Measurements from ENCODE around the gene DDX31.

DDX31 gene

DNA sequence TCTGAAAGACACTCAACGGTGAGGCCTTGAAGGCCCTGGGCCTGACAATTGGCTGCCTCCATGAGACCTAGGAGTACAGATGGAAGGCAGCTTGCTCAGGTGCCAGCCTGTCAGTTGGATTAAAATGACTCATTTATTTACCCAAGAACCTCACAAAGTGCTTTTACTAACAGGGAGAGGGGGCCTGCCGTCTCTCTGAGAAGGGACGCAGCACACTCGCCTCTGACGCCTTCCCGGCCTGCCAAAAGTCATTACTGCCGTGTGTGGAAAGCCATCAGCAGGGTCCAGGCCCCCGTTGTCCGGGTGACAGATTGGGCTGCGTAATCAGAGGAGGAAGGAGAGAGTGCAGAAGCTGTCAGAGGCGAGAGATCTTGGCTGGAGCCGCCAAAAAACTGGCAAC is 32.4 kb downstream of the DDX31 start:
- no peak for DNase-seq (ENCODE audit: low read depth, low spot score)

DNA sequence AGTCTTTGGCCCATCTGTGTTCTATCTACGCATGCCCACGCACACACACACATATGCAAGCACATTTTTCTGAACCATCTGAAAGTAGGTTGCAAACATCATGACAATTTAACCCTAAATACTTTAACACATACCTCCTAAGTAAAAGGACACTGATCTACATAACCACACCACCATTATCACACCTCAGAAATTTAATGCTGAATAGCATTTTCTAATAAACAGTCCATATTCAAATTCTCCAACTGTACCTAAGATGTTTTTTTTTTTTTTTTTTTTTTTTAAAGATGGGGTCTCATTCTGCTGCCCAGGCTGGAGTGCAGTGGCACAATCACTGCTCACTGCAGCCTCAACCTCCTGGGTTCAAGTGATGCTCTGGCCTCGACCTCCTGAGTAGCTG is 35.5 kb downstream of the DDX31 start:
- DNase-seq (ENCODE audit: low read depth, low spot score): no peak

DNA sequence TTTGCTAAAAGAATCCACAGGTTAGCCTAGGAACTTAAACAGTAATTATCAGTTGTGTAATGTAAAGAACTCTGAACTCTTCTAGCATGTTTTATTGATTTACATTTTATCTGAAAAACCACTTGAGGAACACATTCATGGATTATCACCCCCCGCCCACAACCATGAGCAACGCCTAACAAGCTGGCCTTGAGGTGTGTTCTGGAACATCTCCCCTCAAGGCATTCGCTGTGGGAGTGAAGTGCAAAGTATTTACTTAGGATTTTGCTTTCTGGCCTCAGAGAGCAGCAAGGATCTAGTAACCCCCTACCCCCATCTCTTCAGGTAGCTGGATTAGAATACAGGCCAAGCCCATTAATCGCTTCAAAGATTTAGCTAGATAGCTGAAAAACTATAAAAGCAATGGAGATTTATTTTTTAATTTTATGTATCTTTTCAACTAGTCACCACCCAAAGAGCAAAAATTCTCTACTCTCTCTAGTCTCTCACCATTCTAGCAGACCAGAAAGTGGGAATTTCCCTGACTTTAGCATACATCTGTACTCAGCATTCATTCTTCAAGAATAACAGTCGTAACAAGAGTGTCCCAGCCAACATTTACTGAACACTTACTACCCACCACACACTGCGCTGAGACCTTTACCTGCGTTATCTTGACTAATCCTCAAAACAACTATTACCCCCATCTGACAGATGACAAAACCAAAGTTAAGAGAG is 37.2 kb downstream of the DDX31 start:
- DNase-seq (ENCODE audit: low read depth, low spot score): no peak

DNA sequence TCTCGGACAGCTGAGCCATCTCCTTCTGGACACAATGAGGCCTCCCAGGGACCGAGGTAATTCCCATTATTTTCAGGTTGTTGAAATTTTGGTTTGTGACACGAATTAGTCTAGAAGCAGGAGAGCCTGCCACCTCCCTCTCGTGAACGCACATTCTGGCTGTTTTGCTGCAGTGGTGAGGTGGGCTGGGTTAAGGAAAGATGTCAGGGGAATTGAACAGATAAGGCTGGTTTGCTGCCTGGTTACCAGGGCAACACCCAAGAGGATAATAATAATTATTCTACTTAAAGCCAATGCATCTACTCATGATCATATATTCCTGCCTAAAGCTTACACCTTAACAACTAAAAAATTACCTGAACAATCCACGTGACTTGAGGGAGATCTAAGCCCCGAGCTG is 38.1 kb downstream of the DDX31 start:
- no peak for DNase-seq (ENCODE audit: low read depth, low spot score)

DNA sequence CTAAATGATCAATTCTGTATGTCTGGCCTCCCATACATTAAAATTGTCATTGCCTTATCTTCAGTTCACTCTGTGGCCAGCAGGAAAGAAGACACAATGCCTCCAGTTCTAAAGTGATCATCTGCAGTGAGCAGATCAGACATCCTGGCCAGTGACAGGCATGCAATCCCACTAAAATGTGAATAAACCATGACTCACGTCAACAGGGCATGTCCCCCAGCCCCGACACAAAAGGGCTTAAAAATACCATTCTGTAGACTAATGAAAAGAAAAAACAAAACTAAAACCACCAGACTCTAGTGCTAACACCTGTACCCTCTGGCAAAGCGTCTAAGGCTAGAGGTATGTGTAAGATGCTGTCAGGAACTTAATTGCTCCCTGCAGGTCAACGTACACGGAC is 38.5 kb downstream of the DDX31 start:
- DNase-seq (ENCODE audit: low read depth, low spot score): no peak

DNA sequence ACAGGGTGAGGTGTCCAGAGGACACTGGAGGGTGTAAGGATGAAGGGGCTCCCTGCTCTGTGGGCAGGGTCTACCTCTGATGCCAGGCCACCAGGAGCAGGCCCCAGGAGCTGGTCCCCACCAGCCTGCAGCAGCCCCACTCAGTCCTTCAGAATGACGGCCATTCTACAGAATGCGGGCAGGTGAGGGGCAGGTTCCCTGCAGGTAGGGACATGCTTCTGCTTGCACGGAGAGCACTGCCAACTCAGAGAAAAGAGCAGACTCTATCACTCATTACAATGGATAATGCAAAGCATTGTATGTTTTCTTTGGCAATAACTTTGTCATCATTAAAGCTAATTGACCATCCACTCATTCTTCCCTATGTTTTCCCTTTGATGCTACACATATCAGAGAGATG is 39.0 kb downstream of the DDX31 start:
- DNase-seq (ENCODE audit: low read depth, low spot score): no peak

DNA sequence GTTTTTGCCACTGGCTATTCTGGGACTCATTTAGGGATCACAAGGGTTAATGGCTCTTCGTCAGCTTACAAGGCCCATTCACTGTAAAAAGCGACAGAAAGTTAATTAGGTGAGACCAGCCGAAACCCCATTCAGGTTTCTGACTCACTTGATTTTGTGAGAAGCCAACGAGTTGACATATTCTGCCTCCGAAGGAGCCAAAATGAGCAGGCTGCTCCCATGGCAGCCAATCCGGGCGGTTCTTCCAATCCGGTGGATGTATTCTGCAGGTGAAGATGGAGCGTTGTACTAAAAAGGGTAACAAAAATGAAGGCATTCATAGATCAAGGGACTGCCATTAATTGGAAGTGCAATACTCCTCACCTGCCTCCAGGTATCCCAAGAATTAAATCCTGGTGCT is 39.7 kb downstream of the DDX31 start:
- no peak for DNase-seq (ENCODE audit: low read depth, low spot score)

DNA sequence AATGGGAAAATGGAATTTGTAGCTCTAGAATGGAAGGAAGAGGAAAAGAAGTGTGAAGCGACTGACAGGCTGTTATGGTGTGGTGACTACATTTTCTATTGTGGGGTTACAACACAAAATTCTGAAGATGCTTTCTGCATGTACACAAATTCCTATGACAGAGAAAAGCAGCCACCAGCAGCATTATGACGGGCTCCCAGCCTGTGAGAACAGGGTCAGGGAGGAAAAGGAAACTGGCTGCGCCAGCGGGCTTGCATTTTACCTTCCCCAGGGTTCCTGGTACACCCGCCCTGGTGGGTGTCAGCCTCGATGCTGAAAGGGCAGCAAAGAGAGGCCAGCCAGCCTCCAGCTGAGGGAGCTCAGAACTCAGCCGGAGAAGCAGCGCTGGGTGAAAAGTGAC is 41.0 kb downstream of the DDX31 start:
- no peak for DNase-seq (ENCODE audit: low read depth, low spot score)

DNA sequence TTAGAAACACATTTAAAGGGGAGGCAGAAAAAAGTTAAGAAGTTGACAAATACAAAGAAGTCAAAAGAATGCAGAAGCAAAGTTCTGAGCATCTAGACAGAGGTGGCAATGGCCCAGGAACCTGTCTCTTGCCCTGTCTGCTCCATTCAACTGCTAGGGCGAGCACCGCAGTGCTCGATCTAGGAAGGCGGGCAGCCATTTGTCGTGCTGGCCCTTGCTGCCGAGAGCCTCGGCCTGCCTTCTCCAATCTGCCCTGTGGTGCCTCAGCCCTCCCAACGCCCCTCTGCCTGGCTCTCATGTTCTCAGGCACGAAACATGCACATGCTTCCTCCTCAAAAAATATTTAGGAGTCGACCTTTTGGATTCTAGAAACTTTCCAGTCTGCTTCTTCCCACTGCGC is 42.2 kb downstream of the DDX31 start:
- no peak for DNase-seq (ENCODE audit: low read depth, low spot score)

DNA sequence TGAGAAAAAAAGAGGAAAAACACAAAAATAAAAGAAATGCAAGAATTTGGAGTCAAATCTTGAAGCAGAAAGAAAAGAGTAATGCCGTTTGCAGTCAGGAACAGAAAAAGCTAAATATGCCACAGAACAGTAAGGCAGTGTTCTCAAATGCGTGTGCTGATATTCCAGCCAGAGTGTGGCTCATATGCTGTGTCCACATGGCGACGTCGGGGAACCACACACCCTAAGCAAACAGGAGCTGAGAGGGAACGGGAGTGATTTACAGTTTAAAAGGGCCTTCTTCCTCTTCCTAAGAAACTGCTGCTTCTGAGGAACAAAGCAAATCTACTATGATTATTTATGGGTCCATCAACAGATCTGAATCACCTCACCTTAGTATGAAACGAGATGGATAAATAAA is 42.7 kb downstream of the DDX31 start:
- no peak for DNase-seq (ENCODE audit: low read depth, low spot score)

DNA sequence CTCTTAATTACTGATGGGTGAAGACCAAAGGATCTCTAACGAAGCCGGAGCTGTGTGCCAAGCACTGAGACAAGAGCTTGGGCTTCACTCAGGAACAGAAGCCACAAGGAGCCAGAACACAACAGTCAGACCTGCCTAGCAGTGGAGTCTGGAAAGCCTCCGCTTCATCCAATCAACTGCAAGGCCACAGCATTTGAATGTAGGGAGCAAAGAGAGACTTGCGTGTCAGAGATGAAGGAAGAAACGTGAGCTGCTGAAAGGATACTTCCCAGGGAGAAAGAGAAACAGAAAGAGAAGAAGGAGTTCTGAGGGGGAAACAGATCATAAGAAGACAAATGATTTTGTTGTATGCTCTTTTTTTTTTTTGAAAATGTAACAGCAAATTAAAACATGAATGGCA is 43.5 kb downstream of the DDX31 start:
- no peak for DNase-seq (ENCODE audit: low read depth, low spot score)

DNA sequence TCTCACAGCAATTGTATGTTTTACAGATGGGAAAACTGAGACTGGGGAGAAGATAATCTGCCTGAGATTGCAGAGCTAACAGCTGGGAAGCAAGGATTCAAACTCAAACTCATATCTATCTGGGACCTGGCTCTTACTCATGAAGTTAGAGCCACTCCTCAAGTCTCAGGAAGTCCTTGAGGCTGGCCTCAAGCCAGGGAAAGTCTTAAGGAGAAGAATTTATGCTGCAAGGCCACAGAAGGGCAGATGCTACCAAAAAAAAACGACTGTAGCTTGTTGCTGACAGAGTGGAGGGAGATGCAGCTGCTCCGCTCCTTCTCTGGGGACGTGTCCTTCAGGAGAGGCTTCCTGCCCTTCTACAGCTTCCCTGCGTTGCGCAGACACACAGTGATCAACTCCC is 47.6 kb downstream of the DDX31 start:
- no peak for DNase-seq (ENCODE audit: low read depth, low spot score)

DNA sequence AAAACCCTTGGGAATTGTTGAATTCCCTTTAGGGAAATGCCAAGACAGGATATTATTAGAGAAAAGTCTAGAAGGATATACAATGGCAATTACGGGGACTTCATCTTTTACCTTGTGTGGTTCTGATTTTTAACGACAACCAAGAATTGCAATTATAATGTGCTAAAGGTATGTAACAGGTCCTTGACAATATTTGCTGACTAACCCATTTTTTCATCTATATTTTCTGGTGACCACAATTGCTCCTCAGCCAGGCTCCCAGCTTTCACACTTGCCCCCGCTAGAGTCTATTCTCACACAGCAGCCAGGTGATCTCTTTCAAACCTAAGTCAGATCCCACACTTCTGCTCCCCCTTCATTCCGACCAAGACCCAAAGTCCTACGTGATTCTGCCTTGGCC is 53.1 kb downstream of the DDX31 start:
- DNase-seq (ENCODE audit: low read depth, low spot score): no peak

DNA sequence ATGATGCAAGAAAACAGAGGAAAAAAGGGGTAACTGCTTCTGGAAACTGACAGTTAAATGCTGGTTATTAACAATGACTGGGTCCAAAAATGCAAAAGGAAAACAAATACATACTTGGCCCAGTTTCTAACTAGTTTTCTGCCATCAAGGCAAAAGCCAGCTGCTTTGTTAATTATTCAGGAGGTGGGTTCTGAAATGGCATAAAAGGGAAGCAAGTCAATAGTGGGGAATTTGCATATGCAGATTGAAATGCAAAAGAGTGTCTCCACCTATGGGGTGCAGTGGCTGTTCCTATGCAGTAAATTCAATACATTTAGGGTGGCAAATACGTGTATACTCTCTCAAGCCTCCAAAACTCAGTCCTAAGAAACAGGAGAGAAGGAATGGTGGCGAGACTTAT is 54.0 kb downstream of the DDX31 start:
- no peak for DNase-seq (ENCODE audit: low read depth, low spot score)

DNA sequence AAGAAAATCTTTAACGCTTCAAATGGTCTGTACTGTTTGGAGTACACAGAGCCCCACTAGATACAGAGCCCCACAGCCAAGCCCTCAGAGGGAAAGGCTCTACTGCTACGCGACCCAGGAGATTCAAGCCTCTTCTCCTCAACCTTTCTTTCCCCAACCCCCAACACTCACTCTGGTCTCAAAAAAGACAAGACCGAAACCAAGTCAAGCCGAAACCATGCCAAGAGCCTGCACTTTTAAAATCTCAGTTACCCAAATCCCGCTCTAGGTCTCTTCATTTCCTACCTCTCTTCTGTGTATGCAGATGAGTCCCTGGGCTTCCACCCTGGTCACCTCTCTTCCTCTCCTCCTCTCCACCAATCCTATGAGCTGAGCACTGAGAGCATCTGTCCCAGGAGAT is 55.5 kb downstream of the DDX31 start:
- no peak for DNase-seq (ENCODE audit: low read depth, low spot score)

DNA sequence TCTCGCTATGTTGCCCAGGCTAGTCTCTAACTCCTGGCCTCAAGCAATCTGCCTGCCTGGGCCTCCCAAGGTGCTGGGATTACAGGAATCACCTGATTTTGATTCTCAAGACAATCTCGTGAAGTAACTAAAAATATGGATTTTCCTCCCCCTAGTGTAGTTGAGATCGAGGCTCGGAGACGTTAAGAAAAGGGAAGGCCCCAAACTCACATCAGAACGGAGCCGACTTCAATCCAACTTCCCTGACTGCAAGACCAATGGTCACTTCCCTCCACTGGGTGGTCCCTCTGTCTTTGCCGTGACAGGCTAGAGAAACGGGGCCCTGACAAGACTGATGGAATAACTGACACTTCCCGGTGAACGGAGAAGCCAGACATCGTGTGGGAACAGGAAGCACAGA is 59.1 kb downstream of the DDX31 start:
- DNase-seq (ENCODE audit: low read depth, low spot score): no peak

DNA sequence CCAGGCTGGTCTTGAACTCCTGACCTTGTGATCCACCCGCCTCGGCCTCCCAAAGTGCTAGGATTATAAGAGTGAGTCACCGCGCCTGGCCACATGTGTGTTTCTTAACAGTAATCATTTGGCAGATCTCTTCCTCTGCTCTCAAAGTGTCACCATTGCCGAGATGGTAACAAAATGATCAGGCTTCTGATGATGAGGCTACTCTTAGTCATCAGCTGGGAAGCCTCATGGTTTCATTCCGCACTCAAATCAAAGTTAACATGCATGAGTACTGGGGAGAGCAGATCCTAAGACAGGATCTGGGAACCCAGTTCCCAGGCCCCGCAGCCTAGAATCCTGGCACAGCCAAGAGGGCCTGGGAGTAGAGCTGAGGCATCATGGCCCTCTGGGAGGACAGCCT is 60.0 kb downstream of the DDX31 start:
- no peak for DNase-seq (ENCODE audit: low read depth, low spot score)

DNA sequence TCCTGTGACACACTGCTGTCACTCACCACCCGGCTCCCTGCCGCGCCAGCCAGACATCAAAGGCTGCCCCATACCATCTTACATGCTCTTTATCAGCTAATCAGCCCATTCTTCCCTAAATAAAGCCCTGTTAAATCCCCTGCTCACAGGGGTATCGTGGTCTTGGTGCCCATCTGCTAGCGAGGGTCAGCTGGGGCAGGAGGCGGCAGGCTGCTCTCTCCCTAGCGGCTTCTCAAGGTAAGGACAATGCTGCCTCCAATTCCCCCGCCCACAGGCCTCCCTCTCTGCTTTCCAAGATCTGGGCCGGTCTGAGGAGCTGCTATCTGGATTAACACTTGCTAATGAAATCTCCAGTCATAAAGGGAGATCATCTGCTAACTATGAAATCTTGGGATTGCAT is 60.6 kb downstream of the DDX31 start:
- no peak for DNase-seq (ENCODE audit: low read depth, low spot score)

DNA sequence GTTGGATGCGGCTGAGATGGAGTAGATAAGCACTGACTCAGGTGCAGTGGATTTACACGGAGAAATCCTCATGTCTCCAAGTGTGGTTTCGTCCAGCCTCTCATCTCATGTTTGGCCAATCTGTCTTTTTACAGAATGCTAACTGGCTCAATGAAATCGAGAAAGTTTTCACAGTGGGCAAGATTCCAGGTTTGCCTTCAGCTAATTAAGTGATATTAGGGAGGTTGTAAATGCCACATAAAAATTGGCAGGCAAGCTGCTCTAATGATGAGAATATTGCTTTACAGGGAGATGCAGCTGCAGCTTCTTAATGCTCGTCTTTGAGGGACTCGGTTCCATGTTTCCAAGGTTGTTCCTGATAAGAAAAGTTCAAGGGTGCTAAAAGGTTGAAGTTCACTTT is 63.7 kb downstream of the DDX31 start:
- no peak for DNase-seq (ENCODE audit: low read depth, low spot score)

DNA sequence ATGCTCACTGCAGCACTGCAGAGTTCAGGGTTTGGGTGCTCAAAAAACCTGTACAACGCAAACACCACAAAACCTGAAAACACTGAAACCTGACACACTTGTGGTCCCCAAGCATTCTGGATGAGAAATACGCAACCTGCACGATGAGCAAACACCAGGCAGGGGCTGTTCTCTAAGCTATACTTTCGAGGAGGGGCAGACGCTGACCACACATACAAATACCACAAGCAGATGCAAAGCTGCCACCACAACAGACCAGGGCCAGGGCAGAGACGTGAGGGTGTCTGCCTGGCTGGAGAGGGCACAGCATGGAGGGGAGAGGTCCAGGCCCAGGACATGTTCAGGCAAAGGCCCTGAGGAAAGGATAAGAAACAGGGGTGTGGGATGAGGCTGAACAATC is 64.4 kb downstream of the DDX31 start:
- no peak for DNase-seq (ENCODE audit: low read depth, low spot score)

DNA sequence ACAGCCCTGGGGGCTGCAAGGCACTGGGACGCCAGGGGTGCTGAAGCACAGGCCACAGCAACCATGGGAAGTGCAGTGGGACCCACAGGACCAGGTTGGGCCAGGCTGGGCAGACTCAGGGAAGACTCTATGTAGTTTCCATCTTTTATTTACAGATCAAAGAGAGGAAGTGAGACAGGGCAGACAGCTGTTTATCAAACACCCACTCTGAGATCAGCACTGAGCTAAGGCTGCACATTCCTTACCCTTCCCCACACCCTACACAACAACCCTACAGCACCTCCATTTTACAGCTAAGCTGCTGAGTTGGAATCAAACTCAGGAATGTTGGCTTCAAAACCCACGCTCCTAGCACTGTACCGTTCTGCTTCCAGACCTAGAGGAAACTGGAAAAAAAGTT is 67.6 kb downstream of the DDX31 start:
- no peak for DNase-seq (ENCODE audit: low read depth, low spot score)

DNA sequence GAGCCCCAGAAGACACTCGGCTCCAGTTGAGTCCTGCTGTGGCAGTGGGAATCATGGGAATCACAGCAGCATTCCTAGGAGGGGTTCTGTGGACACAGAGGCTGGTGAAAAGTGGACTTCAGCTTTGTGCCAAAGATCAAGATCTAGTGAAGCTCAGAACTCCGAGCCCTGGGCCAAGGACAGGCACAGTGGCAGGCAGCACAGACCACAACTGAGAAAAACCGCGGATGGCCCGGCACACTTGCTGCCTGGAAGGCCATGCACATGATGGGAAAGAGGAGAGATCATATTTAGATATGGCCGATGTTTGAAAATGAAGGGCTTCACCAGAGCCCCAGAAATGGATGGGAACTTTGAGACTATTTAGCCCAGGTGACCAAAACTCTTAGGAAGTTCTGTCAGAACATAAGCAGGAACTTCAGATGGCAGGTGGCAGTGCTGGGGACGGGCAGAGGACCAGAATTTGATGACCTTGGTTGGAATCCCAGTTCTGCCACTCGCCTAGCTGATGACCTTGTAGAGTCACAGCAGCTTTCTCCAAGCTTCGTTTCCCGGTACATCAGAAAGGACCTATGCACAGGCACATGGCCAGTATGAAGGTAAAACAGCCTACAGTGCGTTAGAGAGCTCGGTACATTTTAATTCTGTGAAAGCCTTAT is 69.3 kb downstream of the DDX31 start:
- DNase-seq (ENCODE audit: low read depth, low spot score): no peak

DNA sequence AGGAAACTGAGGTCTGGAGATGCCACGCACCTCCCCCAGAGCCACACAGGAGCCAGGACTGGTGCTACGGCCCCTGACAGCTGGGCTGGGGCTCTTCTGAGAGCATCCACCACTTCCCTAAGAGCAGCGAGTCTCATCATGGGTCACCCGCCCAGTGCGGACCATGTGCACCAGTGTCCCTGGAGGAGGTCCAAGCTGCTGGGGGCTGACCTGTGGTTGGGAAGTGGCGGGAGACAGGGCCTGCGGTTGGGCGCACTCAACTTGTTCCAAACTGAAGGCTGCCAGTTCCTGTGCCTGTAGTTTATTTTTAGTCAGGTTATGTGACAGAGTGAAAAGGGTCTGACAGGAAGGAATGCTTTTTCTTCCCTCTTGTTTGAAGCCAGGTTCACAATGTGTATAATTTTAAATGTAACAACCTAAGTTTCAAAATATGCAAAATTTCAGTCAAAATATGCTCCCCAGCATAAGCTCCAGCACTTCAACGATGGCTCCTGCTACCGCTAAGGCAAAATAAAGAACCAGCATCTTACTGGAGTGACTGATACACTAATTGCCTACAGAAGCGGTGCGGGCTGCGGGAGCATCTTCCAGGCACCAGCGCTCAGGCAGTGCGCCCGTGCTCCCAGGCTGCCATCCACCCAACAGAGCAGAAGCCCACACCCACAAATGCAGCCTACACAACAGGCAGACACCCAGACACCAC is 72.6 kb downstream of the DDX31 start:
- DNase-seq (ENCODE audit: low read depth, low spot score): no peak

Measured in brain pericyte (primary cell).